Cardiac muscle cell (in vitro differentiated cells and primary cell): ENCODE measurements around the gene RPL34. TPM values are rescaled to one million over a fixed set of nuclear protein-coding genes. Genes with fewer than 3 reads are reported as not detected.

Experiments used
- DNase-seq, 2 donors: peaks; one replicate each; pipeline versions ENCODE4 v3.0.0 to v3.0.0-alpha.2; 2010 to 2017; ENCODE audit warnings: low read depth in 1 of 2, low spot score in 1 of 2
- H3K27ac ChIP-seq: fragments of 200-600 bp; sonication (generic); 2 replicates; pipeline ENCODE4 v1.5.1; 2016
- H3K27me3 ChIP-seq: fragments of 200-600 bp; sonication (generic); 2 replicates; pipeline ENCODE4 v1.6.0; 2016; ENCODE audit warnings: control low read depth
- H3K36me3 ChIP-seq: fragments of 200-600 bp; sonication (generic); 2 replicates; pipeline ENCODE4 v1.5.1; 2016; ENCODE audit warnings: control low read depth
- H3K4me1 ChIP-seq: fragments of 200-600 bp; sonication (generic); 2 replicates; pipeline ENCODE4 v1.8.1; 2017; ENCODE audit warnings: low read depth, mild to moderate bottlenecking, mixed run types
- H3K4me3 ChIP-seq: fragments of 200-600 bp; sonication (generic); 2 replicates; pipeline ENCODE4 v1.5.1; 2016; ENCODE audit warnings: mild to moderate bottlenecking
- H3K9me3 ChIP-seq: fragments of 200-600 bp; sonication (generic); 2 replicates; pipeline ENCODE4 v1.5.1; 2017; ENCODE audit warnings: low read depth, mild to moderate bottlenecking, control low read depth
- polyA plus RNA-seq: library from polyadenylated mRNA; unstranded; fragments of >200 nt; fragmentation: Nextera tagmentation; extraction: Ambion mirVana; gene quantifications from 2 replicates; pipeline ENCODE4 v1.2.1, GENCODE V29; 2016
- total RNA-seq: library from RNA; depleted of rRNA; stranded (reverse); fragments of >200 nt; gene quantifications from 2 replicates; pipeline ENCODE4 v1.2.3, GENCODE V29; 2016
- TF ChIP-seq, protein P1 (sequence below): IDR thresholded peaks from 2 replicates; pipeline ENCODE4 v1.5.1; 2012; ENCODE audit warnings: low read depth, mild to moderate bottlenecking, low read length

RPL34 gene
- total and polyA plus RNA-seq, 2 experiments from 2014 or later, result 803 to 830 TPM

DNA sequence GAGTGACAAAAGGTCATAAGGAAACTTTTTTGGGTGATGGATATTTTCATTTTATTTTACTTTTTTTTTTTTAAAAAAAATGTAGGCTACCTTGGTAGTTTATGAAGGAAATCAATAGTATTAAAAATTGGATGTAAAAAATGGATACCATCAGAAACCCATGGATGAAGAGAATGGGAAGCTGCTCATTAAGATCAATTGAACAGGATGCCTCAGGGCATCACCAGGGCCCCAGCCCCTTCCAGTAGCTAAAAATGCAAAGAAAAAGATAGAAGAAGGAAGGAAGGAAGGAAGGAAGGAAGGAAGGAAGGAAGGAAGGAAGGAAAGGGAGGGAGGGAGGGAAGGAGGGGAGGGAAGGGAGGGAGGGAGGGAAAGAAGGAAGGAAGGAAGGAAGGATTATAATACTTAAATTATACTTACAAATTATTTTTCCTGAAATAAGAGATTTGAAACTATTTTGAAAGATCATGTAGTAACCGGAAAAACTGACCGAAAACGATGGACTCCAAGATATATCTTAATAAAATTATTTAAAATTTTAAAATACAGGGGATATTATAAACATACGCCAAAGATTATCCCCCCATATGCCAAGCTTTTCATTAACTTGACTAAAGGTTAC, 54.1 kb downstream of the RPL34 start:
- H3K36me3 ChIP-seq, result no peaks in the 10 kb centered on the region
- no peaks in the 10 kb centered on the region for H3K9me3 ChIP-seq
- no peak overlapping the region for H3K4me3 ChIP-seq
- no peak overlapping the region for H3K27ac ChIP-seq
- no peaks in the 10 kb centered on the region for H3K27me3 ChIP-seq
- H3K4me1 ChIP-seq, result no peaks in the 10 kb centered on the region
- no peak for DNase-seq
- TF ChIP-seq, protein P1, sequence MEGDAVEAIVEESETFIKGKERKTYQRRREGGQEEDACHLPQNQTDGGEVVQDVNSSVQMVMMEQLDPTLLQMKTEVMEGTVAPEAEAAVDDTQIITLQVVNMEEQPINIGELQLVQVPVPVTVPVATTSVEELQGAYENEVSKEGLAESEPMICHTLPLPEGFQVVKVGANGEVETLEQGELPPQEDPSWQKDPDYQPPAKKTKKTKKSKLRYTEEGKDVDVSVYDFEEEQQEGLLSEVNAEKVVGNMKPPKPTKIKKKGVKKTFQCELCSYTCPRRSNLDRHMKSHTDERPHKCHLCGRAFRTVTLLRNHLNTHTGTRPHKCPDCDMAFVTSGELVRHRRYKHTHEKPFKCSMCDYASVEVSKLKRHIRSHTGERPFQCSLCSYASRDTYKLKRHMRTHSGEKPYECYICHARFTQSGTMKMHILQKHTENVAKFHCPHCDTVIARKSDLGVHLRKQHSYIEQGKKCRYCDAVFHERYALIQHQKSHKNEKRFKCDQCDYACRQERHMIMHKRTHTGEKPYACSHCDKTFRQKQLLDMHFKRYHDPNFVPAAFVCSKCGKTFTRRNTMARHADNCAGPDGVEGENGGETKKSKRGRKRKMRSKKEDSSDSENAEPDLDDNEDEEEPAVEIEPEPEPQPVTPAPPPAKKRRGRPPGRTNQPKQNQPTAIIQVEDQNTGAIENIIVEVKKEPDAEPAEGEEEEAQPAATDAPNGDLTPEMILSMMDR, result no peak

Other genes with a start within 250 kb of the RPL34 start
- gene OSTC, start 30.0 kb downstream of the RPL34 start, total RNA-seq, result 149 and 222 TPM in 2 replicates
- gene OSTC, start 30.0 kb downstream of the RPL34 start, polyA plus RNA-seq, result 258 and 402 TPM in 2 replicates
- gene ETNPPL, start 142.5 kb downstream of the RPL34 start, total RNA-seq, result 0.51 and 0.85 TPM in 2 replicates
- 0.42 TPM in 1 of 2 replicates, not detected in the other for gene ETNPPL, start 142.5 kb downstream of the RPL34 start, polyA plus RNA-seq